GM12878 (cell line): ENCODE results near the gene LAP3. TPM values are rescaled to one million over a fixed set of nuclear protein-coding genes. Genes with fewer than 3 reads are reported as not detected.

Experiments used
- ATAC-seq: fragments of 200-7000 bp; cut with Tn5 transposase; 3 replicates; pipeline ENCODE4 v1.9.1; 2020; ENCODE audit warnings: mild to moderate bottlenecking, moderate library complexity
- BruUV-seq: library from RNA; stranded (reverse); fragments of 400-500 nt; replicated peaks from 2 replicates; lab custom pipeline; 2021; lab: Mats Ljungman, UMichigan
- CTCF ChIA-PET: fragments of 300-600 bp; sonication (Branson Sonifier 250); formaldehyde crosslinking; extraction: SDS; loops from one replicate; lab custom pipeline; 2021; ENCODE audit warnings: inconsistent platforms; lab: Yijun Ruan, JAX
- POLR2A ChIA-PET: fragments of 350-600 bp; formaldehyde crosslinking; extraction: SDS; loops from one replicate; lab custom pipeline; 2021; ENCODE audit warnings: inconsistent platforms; lab: Charles Lee
- RAD21 ChIA-PET: fragments of 300-600 bp; sonication (Branson Sonifier 250); formaldehyde crosslinking; loops from one replicate; lab custom pipeline; 2023; ENCODE audit warnings: antibody characterized with exemption; ENCODE audit not compliant: unreplicated experiment; lab: Charles Lee
- SMC1A ChIA-PET: fragments of 300-600 bp; sonication (Branson Sonifier 250); formaldehyde crosslinking; loops from one replicate; lab custom pipeline; 2023; ENCODE audit not compliant: unreplicated experiment, uncharacterized antibody; lab: Charles Lee
- DNase-seq: peaks from one replicate; pipeline ENCODE4 v3.0.0-alpha.2; 2011; ENCODE audit warnings: low read depth, low spot score
- FAIRE-seq: peaks from 3 replicates; lab custom pipeline; 2011; peaks lifted over from hg19 to GRCh38; lab: Jason Lieb, UNC
- H2AFZ ChIP-seq: 2 replicates; pipeline ENCODE4 v1.6.0; 2011; ENCODE audit warnings: low read depth, low read length, control low read depth; ENCODE audit not compliant: control insufficient read depth
- H3K27ac ChIP-seq: 2 replicates; pipeline ENCODE4 v1.5.1; 2011; ENCODE audit warnings: control low read depth; ENCODE audit not compliant: control insufficient read depth, insufficient read depth
- H3K27me3 ChIP-seq, 2 experiments: replicated peaks in 1 of 2; 2 replicates each; pipeline versions ENCODE4 v1.6.0 to v1.6.1; 2011; ENCODE audit warnings: low read length in 1 of 2; ENCODE audit not compliant: control insufficient read depth in 2 of 2, insufficient read depth in 2 of 2
- H3K36me3 ChIP-seq, 2 experiments: 2 replicates each; pipeline ENCODE4 v1.5.1; 2011; ENCODE audit warnings: low read length in 1 of 2; ENCODE audit not compliant: control insufficient read depth in 2 of 2, insufficient read depth in 2 of 2
- H3K4me1 ChIP-seq: 2 replicates; pipeline ENCODE4 v1.6.1; 2011; ENCODE audit warnings: mild to moderate bottlenecking, low read length, moderate library complexity, mixed read lengths; ENCODE audit not compliant: control insufficient read depth, insufficient read depth
- H3K4me2 ChIP-seq: 2 replicates; pipeline ENCODE4 v1.6.0; 2011; ENCODE audit warnings: control low read depth; ENCODE audit not compliant: control insufficient read depth, insufficient read depth
- H3K4me3 ChIP-seq: fragments of 200-600 bp; sonication (generic); 2 replicates; pipeline ENCODE4 v1.5.1; 2016
- H3K79me2 ChIP-seq: 2 replicates; pipeline ENCODE4 v1.6.0; 2011; ENCODE audit warnings: low read length; ENCODE audit not compliant: control insufficient read depth, insufficient read depth
- H3K9ac ChIP-seq: 2 replicates; pipeline ENCODE4 v1.8.0; 2011; ENCODE audit warnings: low read length, control low read depth, mixed read lengths; ENCODE audit not compliant: control insufficient read depth, insufficient read depth
- H3K9me3 ChIP-seq: replicated peaks from 3 replicates; pipeline ENCODE4 v1.5.1; 2011; ENCODE audit warnings: mild to moderate bottlenecking, low read length; ENCODE audit not compliant: control insufficient read depth, insufficient read depth
- H4K20me1 ChIP-seq: 2 replicates; pipeline ENCODE4 v1.6.0; 2011; ENCODE audit not compliant: control insufficient read depth, insufficient read depth
- FOXK2 ChIP-seq: fragments of 450-650 bp; IDR thresholded peaks from 2 replicates; pipeline ENCODE4 v1.6.1; 2017; ENCODE audit warnings: mild to moderate bottlenecking, moderate library complexity
- POLR2AphosphoS5 ChIP-seq: IDR thresholded peaks from 2 replicates; pipeline ENCODE4 v1.6.1; 2011; ENCODE audit warnings: mild to moderate bottlenecking, low read length, inconsistent platforms
- WGBS: methylation state at CpG from one replicate; pipeline ENCODE4 v1.1.6; 2016; ENCODE audit warnings: low lambda C conversion rate; ENCODE audit not compliant: insufficient replicate concordance, insufficient coverage; ENCODE audit errors: missing lambda C conversion rate; 5-methylcytosine and 5-hydroxymethylcytosine counted together
- in situ Hi-C: fragments of 300-500 bp; cut with MboI; formaldehyde crosslinking; loops from 9 replicates; pipeline ENCODE4 v1.14.3; 2018; ENCODE audit warnings: mixed read lengths
- intact Hi-C: fragments of 100-400 bp; cut with micrococcal nuclease; formaldehyde crosslinking; loops from one replicate; pipeline ENCODE4 v1.14.2; 2022; ENCODE audit not compliant: unreplicated experiment
- polyA plus RNA-seq, 11 experiments: library from polyadenylated mRNA; depleted of rRNA in 4 of 11; unstranded in 6 of 11; stranded (reverse) in 5 of 11; fragments of >200 nt; fragmentation: Nextera tagmentation in 4 of 11; fragmentation: Illumina TruSeq in 1 of 11; extraction: Ambion mirVana in 4 of 11; extraction: Trizol in 1 of 11; gene quantifications; 1 replicate in 1 of 11; 2 replicates in 10 of 11; pipeline versions ENCODE4 v1.2.1 to v1.2.3, GENCODE V29; 2011 to 2016; ENCODE audit warnings: inconsistent platforms in 2 of 11, missing spikeins in 2 of 11, low read depth in 1 of 11
- total RNA-seq, 4 experiments: library from RNA; depleted of rRNA in 3 of 4; stranded (reverse); fragments of >200 nt in 3 of 4; fragmentation: Illumina TruSeq in 1 of 4; extraction: Trizol in 1 of 4; gene quantifications; 2 replicates each; pipeline versions ENCODE4 v1.2.1 to v1.2.3, GENCODE V29; 2013 to 2021
- TF ChIP-seq, protein P1 (sequence below): fragments of 450-650 bp; IDR thresholded peaks from 2 replicates; pipeline ENCODE4 v1.6.1; 2017; ENCODE audit warnings: mild to moderate bottlenecking, low read depth, inconsistent platforms; ENCODE audit not compliant: poor library complexity, severe bottlenecking
- TF ChIP-seq, protein P2 (sequence below): fragments of 450-650 bp; IDR thresholded peaks from 2 replicates; pipeline ENCODE4 v1.6.1; 2018; ENCODE audit warnings: borderline replicate concordance, mild to moderate bottlenecking; ENCODE audit not compliant: partially characterized antibody

Gene LAP3
- total and polyA plus RNA-seq, 10 of the 15 experiments (the other 5 are each of a cell fraction or from before 2014, with no cell fraction given), result 134 to 249 (median 204) TPM

DNA sequence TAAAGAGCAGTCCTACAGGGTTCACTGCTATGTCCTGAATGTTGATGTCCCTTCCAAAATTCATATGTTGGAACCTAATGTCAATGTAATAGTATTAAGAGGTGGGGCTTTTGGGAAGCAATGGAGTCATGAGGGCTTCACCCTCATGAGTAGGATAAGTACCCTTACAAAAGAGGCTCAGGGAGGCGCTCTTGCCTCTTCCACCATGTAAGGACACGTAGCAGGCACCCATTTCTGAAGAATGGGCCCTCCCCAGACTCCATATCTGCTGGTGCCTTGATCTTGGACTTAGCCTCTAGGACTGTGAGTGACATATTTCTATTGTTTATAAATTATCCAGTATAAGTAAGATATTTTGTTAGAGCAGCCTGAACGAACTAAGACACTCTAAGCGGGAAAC is 53.2 kb downstream of the LAP3 start:
- CTCF ChIA-PET, result interaction anchor here (2.4 kb wide), 1 partner anchor 82 kb away, joined by 8 read pairs; no protein-coding TSS in a partner anchor
- no peaks in the 10 kb centered on the region for H3K9me3 ChIP-seq
- no peak for DNase-seq
- TF ChIP-seq, protein P1, sequence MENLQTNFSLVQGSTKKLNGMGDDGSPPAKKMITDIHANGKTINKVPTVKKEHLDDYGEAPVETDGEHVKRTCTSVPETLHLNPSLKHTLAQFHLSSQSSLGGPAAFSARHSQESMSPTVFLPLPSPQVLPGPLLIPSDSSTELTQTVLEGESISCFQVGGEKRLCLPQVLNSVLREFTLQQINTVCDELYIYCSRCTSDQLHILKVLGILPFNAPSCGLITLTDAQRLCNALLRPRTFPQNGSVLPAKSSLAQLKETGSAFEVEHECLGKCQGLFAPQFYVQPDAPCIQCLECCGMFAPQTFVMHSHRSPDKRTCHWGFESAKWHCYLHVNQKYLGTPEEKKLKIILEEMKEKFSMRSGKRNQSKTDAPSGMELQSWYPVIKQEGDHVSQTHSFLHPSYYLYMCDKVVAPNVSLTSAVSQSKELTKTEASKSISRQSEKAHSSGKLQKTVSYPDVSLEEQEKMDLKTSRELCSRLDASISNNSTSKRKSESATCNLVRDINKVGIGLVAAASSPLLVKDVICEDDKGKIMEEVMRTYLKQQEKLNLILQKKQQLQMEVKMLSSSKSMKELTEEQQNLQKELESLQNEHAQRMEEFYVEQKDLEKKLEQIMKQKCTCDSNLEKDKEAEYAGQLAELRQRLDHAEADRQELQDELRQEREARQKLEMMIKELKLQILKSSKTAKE, result no peak
- TF ChIP-seq, protein P2, sequence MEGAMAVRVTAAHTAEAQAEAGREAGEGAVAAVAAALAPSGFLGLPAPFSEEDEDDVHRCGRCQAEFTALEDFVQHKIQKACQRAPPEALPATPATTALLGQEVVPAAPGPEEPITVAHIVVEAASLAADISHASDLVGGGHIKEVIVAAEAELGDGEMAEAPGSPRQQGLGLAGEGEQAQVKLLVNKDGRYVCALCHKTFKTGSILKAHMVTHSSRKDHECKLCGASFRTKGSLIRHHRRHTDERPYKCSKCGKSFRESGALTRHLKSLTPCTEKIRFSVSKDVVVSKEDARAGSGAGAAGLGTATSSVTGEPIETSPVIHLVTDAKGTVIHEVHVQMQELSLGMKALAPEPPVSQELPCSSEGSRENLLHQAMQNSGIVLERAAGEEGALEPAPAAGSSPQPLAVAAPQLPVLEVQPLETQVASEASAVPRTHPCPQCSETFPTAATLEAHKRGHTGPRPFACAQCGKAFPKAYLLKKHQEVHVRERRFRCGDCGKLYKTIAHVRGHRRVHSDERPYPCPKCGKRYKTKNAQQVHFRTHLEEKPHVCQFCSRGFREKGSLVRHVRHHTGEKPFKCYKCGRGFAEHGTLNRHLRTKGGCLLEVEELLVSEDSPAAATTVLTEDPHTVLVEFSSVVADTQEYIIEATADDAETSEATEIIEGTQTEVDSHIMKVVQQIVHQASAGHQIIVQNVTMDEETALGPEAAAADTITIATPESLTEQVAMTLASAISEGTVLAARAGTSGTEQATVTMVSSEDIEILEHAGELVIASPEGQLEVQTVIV, result no peak
- TF ChIP-seq POLR2AphosphoS5 (no peak), FOXK2 (no peak)
- H3K27ac ChIP-seq, result no peak overlapping the region
- H3K9ac ChIP-seq, result no peak overlapping the region
- no TSS peak for BruUV-seq
- 95% methylated on average over 4 of the region's 4 CpGs for WGBS
- no peaks in the 10 kb centered on the region; the same call in 1 of the 2 replicates for H3K79me2 ChIP-seq
- H3K27me3 ChIP-seq, result no peaks in the 10 kb centered on the region
- no peak overlapping the region for H3K4me2 ChIP-seq
- no peak for FAIRE-seq
- in situ Hi-C loops, result loop anchor here (10.0 kb wide), 1 partner anchor 965 kb away; no protein-coding TSS in a partner anchor
- POLR2A ChIA-PET, result no interaction called here
- no peak overlapping the region for H2AFZ ChIP-seq
- SMC1A ChIA-PET, result no interaction called here
- intact Hi-C loops, result no loop called here
- RAD21 ChIA-PET, result no interaction called here
- H3K4me1 ChIP-seq, result no peaks in the 10 kb centered on the region
- H3K36me3 ChIP-seq, result peaks cover 10 to 28% of the 10 kb centered on the region in 2 experiments
- H3K4me3 ChIP-seq, result no peak overlapping the region
- ATAC-seq, result no peak
- no peaks in the 10 kb centered on the region for H4K20me1 ChIP-seq
